HG02759 (cell line): ENCODE measurements around the gene BLVRB.
"Not testable (repeated sequence)": the region's sequence is repeated elsewhere in the genome, so short reads cannot be mapped to it uniquely, and the experiment has no call there.

Experiments used
- ATAC-seq: cut with Tn5 transposase; IDR thresholded peaks from one replicate; pipeline ENCODE4 v1.9.1; 2021; ENCODE audit warnings: mild to moderate bottlenecking, moderate library complexity; ENCODE audit not compliant: unreplicated experiment

The BLVRB gene

DNA sequence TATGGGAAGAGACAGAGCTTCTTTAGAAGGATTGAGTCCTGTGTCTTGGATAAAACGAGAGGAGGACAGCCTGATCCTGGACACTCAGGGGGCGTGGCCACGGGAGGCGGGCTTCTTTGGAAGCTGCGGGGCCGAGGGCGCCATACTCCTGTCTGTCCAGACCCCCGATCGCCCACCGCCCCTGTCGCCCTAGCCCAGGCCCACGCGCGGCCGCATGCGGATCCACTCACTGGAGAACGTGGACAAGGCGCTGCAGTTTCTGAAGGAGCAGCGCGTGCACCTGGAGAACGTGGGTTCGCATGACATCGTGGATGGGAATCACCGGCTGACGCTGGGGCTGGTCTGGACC lies 24.3 kb upstream of the BLVRB start:
- ATAC-seq: no peak

DNA sequence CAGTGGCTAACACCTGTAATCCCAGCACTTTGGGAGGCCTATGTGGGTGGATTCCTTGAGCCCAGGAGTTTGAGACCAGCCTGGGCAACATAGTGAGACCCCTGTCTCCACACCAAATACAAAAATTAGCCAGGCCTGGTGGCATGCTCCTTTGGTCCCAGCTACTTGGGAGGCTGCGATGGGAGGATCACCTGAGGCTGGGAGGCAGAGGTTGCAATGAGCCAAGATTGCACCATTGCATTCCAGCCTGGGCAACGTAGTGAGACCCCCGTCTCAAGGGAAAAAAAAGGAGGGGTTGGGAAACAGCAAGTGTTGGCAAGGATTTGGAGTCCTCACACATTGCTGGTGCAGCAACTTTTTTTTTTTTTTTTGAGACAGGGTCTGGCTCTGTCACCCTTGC lies 20.5 kb upstream of the BLVRB start:
- ATAC-seq: no peak

DNA sequence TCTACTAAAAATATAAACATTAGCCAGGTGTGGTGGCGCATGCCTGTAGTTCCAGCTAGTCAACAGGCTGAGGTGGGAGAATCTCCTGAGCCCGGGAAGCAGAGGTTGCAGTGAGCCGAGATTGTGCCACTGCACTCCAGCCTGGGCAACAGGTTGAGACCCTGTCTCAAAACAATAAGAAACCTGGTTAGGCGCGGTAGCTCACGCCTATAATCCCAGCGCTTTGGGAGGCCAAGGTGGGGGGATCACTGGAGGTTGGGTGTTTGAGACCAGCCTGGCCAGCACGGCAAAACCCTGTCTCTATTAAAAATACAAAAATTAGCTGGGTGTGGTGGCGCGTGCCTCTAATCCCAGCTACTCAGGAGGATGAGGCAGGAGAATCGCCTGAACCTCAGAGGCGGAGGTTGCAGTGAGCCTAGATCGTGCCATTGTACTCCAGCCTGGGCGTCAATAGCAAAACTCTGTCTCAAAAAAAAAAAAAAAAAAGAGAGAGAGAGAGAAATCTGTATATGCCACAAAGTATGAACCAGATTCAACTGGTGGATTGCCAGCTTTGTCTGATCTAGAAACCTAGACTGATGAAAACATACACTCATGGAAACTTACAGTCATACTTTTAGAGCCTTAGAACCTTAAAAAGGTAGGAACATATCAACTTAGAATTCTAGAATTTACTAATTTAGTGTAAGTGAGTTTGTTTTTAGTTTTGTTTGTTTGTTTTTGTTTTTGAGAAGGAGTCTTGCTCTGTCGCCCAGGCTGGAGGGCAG lies 10.5 kb upstream of the BLVRB start:
- not testable (repeated sequence) for ATAC-seq

DNA sequence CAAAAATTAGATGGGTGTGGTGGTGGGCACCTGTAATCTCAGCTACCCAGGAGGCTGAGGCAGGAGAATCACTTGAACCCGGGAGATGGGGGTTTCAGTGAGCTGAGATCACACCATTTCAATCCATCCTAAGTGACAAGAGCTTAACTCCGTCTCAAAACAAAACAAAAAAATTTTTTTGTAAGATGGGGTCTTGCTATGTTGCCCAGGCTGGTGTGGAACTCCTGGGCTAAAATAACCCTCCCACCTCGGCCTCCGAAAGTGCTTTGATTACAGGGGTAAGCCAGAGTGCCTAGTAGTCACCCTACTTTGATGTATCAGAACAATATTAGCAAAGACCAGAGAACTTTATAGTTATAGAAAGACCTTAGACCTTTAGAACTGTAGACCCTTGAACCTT lies 9.2 kb upstream of the BLVRB start:
- ATAC-seq: no peak

DNA sequence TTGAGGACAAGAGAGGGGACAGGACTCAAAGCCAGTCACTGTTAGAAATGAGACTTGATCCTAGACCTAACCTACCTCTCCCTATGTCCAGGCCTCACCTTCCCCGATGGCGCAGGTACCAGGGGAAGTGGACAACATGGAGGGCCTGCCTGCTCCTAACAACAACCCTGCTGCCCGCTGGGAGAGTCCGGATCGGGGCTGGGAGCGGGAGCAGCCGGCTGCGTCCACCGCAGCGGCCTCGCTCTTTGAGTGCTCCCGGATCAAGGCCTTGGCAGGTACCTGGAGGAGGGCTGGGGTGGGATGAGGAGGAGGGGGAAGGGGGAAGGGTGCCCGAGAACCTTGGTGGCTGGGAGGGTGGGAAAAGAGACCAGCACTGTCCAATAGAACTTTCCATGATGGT lies 7.0 kb upstream of the BLVRB start:
- ATAC-seq: no peak

DNA sequence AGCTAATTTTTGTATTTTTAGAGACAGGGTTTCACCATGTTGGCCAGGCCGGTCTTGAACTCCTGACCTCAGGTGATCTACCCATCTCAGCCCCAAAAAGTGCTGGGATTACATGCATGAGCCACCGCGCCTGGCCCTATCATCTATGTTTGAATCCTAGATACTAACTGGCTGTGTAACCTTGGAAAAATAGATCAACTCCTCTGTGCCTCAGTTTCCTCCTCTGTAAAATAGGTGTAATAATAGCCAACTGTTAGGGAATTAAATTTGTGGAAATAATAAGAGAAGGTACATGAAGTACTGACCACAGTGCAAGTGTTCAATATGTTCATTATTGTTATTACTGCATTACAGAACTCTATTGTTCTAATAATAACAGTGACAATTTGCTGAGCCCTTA lies 5.6 kb upstream of the BLVRB start:
- ATAC-seq: no peak

DNA sequence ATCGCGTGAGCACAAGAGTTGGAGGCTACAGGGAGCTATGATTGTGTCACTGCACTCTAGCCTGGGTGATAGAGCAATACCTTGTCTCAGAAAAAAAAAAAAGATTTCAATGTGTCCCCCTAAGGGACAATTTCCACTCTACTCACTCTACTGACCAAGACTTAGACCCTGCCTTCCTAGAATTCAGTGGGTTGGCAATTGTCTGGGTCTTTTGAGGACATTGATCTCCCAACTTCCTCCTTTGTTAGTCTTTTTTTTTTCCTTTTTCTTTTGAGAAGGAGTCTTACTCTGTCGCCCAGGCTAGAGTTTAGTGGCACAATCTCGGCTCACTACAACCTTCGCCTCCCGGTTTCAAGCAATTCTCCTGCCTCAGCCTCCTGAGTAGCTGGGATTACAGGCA lies 3.5 kb upstream of the BLVRB start:
- no peak for ATAC-seq

DNA sequence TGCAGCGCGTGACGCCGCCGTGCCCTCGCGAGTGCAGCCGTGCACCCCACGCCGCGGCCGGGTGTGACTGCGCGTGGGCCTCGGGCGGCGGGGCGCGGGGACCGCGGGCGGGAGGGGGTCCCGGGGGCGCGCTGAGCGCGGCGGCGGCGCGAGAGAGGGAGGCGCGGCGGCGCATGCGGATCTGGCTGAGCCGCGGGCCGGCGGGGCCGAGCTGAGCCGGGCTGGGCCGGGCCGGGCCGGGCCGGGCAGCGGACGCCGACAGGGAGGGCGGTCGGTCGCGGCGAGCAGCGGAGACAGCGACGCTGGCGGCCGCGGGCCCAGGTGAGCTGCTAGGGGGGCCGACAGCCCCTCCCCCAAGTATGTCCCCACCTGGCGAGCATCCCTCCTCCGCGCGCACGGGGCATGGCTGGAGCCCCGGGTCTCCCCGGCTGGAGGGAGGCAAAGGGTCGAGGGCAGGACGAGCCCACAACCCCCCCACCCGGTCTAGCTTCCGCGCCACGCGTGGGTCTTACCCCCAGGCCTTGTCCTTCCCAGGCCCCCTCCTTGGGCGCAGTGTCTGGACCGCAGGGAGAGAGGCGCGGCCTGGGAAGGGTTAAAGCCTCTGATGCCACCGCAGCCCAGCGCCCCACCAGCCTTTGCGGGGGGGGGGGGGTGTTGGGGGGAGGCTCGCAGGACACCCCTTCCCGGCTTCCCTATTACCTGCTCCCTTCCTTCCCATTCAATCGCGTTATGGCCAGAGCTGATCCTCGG lies 1.6 kb upstream of the BLVRB start, which contains the start of gene SPTBN4:
Gene SPTBN4 (plus strand): TSS at position 17 of the 750 bp plus-strand sequence. CDS start 5,621 bp downstream, outside the sequence.
- ATAC-seq: no peak

DNA sequence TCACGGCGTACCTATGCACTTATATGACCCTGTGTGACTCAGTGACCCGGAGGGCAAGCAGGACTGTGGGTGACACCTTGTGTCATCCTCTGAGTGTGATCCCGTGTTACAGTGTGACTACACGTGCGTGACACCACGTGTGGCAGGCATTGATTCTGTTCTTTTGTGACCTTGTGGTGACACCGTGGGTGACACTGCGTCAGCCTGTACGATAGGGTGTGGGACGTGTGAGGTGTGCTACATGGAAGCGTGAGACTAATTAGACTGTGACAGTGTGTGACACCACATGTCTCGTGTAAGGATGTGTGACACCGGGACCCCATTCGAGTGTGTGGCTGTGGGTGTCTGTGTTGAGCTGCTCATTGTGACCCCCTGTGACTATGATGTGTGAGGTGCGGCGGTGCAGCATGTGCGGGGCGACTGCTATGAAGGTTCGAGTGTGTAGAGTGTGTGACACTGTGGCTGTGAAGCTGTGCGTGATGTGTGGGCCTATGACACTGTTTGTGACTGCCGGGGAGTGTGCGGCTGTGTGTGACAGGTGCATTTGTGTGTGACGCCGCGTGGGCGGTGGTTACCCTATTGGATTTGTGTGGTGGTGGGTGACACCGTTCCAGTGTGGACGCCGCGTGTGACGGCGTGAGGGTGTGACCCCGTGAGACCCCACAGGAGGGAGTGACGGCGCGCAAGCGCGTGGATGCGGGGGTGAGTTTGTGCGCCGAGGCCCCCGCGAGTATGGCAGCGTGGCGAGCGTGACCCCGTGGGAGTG lies 857 bp upstream of the BLVRB start:
- ATAC-seq: no peak

DNA sequence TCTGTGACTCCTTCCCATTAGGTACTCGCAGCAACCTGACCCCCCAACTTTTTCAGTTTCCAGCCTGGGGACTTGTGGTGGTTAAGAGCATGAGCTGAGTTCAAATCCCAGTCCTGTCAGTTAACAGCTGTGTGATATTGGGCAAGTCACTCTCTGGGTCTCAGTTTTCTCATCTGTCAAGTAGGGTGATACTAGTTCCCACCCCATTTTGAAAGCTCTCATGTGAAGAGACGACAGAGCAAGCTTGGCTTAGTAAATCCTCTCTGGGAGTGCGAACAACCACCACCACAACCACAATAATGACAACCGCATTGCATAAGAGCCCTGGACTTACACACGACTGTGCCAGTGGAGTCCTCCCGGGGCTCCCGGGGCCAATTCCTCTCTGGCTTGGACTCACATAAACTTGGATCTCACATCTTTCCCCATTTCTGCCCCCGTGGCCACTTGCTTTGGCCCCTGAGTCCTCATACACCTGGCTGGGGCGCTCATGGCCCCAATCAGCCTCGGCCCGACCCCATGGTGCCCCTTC lies 454 bp downstream of the BLVRB start:
- ATAC-seq: no peak

DNA sequence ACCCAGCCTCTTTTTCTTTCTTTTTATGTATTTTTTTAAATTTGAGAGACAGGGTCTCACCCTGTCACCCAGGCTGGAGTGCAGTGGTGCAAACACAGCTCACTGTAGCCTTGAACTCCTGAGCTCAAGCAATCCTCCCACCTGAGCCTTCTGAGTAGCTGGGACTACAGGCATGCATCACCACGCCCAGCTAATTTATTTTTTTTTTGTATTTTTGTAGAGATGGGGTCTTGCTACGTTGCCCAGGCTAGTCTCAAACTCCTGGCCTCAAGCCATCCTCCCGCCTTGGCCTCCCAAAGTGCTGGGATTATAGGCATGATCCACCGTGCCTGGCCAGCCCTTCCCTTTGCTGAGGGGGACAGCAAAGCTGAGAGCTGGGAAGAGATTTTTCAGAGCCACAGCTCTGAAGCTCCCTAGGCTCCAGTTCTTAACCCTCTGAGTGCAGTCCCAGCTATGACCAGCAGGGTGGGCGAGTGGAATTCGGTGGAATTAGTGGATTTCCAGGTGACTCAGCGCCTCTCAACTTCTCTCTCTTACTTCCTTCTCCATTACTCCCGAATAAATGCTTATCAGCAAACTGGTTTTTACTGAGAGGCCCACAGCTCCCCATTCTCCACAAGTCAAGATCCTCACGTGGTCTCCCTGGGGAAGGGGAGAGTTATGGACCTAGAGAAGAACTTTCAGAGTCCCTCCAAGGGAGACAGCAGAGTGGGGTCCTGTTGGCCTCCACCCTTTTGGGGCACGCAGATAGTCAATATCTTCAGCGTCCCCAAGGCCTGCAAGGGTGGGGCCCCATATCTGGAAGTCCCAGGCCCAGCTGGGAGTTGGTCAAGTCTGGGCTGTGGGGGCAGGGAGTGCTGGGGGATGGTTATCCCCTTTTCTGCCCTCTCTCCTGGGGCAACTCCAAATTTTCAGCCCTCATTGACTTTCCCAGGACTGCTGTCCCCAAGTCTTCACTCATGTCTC lies 1.2 kb downstream of the BLVRB start:
- no peak for ATAC-seq

DNA sequence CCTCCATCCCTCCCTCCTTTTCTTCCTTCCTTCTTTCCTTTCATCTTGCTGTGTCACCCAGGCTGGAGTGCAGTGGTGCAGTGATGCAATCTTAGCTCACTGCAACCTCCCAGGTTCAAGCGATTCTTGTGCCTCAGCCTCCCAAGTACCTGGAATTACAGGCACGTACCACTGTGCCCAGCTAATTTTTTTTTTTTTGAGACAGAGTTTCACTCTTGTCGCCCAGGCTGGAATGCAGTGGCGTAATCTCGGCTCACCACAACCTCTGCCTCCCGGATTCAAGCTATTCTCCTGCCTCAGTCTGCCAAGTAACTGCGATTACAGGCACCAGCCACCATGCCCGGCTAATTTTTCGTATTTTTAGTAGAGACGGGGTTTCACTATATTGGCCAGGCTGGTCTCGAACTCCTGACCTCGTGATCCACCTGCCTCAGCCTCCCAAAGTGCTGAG lies 1.9 kb downstream of the BLVRB start:
- not testable (repeated sequence) for ATAC-seq

DNA sequence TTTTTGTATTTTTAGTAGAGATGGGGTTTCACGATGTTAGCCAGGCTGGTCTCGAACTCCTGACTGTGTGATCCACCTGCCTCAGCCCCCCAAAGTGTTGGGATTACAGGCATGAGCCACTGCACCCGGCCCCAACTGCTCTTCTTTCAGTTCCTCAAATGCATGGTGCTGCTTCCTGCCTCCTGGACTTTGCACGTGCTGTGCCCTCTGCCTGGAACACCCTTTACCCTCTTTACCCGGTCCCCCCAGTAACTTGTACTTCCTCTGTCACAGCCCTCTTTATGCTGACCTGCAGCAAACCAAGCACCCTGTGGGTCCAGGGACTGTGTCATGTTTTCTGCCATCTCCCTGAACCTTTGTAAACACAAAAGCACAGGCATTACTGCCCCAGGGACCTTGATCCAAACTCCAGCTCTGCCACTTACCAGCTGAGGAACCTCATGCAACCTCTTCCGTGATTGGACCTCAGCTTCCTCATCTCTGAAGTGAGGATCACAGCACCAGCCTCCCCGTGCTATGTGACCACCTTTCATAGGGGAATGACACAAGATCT lies 3.8 kb downstream of the BLVRB start:
- ATAC-seq: no peak

DNA sequence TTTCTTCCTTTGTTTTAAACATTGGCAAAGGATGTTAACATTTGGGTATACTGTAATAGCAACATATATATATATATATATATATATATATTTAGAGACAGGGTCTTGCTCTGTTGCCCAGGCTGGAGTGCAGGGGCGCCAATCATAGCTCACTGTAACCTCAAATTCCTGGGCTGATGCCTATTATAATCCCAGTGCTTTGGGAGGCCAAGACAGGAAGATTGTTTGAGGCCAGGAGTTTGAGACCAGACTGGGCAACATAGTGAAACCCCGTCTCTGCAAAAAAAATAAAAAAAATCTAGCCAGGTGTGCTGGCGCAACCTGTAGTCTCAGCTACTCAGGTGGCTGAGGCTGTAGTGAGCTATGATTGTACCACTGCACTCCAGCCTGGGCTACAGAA lies 5.4 kb downstream of the BLVRB start:
- no peak for ATAC-seq

DNA sequence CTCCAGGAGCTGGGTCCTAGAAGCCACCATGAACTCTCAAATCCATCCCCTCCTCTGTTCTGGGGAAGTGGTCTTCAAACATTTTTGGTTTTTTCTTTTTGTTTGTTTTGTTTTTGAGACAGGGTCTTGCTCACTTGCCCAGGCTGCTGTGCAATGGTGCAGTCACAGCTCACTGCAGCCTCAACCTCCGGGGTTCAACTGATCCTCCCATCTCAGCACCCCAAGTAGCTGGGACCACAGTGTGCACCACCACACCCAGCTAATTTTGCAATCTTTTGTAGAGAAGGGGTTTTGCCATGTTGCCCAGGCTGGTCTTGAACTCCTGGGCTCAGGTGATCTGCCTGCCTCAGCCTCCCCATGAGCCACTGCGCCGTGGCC lies 7.0 kb downstream of the BLVRB start:
- ATAC-seq: no peak

DNA sequence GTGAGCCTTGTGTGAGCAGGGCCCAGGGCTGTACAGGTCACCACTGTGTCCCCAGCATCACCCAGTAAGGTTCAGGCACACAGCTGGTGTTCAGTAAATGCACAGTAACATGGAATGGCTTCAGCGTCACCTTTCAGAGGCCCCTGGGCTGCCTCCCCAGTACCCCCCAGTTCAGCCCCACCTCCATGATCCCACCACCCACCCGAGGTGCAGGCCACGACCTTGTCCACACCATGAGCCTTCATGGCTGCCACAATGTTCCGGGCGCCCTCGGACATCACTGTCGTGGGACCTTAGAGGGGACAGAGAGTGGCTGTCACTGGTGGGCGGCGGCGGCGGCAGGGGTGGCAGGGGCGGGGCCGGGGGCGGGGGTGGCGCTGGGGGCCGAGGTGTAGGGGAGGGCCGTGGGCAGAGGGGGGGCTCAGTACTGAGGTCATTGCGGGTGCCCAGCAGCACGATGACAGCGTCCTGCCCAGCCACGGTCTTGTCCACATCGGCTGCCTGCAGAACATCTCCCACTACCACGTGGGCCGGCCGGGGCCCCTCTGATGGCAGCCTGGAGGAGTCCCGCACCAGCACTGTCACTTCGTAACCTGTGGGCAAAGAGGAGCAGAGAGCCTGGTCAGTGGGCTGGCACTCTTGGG lies 7.5 kb downstream of the BLVRB start:
- no peak for ATAC-seq

DNA sequence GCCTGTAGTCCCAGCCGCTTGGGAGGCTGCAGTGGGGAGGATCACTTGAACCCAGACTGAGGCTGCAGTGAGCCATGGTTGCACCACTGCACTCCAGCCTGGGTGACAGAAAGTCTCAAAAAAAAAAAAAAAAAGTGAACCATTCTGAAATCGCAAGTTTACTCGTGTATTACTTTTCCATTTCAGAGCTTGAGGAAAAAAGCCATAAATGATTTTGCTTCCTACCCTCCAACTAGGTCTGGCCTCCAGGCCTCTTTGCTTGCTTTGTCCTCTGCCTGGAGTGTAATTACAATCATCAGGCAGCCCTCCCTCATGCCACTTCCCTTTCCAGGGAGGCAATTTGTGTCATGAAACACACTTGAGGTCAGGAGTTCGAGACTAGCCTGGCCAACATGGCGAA lies 8.5 kb downstream of the BLVRB start:
- no peak for ATAC-seq

DNA sequence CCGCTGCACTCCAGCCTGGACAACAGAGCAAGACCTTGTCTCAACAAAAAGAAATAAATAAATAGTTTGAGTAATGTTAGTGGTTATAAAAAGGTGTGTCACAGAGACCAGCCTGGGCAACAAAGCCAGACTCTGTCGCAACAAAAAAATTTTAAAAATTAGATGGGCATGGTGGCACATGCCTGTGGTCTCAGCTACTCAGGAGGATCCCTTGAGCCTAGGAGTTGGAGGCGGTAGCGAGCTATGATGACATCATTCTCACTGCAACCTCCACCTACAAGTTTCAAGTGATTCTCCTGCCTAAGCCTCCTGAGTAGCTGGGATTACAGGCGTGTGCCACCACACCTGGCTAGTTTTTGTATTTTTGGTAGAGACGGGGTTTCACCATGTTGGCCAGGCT lies 11.6 kb downstream of the BLVRB start:
- not testable (repeated sequence) for ATAC-seq

DNA sequence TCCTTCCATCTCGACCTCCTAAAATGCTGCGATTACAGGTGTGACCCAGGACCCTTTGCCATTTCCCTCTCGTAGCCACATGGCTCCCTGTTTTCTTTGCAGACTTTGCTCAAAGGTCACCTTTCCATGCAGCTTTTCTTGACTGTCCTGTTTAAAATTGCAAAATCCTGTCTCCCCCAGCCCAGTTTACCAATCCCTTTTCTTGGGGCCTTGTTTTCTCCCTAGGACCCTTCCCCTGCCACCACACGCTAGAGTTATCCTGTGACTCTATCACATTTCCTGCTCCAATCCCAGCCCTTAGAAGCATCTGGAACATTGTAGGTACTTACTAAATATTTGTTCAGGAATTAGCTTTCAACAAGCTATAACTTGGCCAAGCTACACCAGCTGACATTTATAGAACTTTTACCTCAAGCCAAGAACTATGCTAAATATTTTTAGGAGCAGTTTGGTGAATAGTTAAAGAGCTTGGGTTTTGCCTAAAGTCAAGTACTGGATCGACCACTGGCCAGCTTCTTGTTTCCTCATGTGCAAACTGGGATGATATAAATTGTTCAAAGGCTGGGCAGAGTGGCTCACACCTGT lies 12.3 kb downstream of the BLVRB start:
- ATAC-seq: no peak
